EH (cell line): ENCODE results near the gene TUBB8.
"Not testable (repeated sequence)": the region's sequence is repeated elsewhere in the genome, so short reads cannot be mapped to it uniquely, and the experiment has no call there.

Experiments
- DNase-seq: peaks from one replicate; pipeline ENCODE4 v3.0.0-alpha.2; 2015; ENCODE audit warnings: low read depth

Gene TUBB8

GRCh38 chr10:47864-48263, 1.2 kb downstream of the TUBB8 start:
- not testable (repeated sequence) for DNase-seq

- not testable (repeated sequence) for DNase-seq
Observed at GRCh38 chr10:13315-13635, 35.8 kb downstream of the TUBB8 start.

- DNase-seq = not testable (repeated sequence)
Observed at GRCh38 chr10:12444-13314, 36.4 kb downstream of the TUBB8 start.

- DNase-seq = not testable (repeated sequence)
Observed at GRCh38 chr10:11260-11659, 37.8 kb downstream of the TUBB8 start.

- DNase-seq = not testable (repeated sequence)
Observed at GRCh38 chr10:10261-10971, 38.7 kb downstream of the TUBB8 start.
